ENCODE measurements around the gene JMJD7. TPM values are rescaled to one million over a fixed set of nuclear protein-coding genes. Genes with fewer than 3 reads are reported as not detected.
A peak's percentile ranks its signal among the peaks of the same experiment; 100 is the strongest.

JMJD7 gene
- total and polyA plus RNA-seq, 2 donors (not counting 1 experiment from before 2014, with no cell fraction given), result 33.4 to 43.9 TPM

GRCh38 chr15:41881920-41882688 lies 54.2 kb downstream of the JMJD7 start:
- no peak overlapping the region for H3K27ac Mint-ChIP-seq

More at GRCh38 chr15:41881920-41882688, 54.2 kb downstream of the JMJD7 start:
- Mint-ChIP-seq H3K27me3 (peaks cover 20% of the 10 kb centered on the region), H3K4me1 (peaks cover 17% of the 10 kb centered on the region), H3K9me3 (ENCODE audit: insufficient read depth) (no peaks in the 10 kb centered on the region), H3K4me3 (peak overlapping the region; percentile 49)
- peaks cover 0 to 29% (median 3%) of the 10 kb centered on the region in 4 experiments for H3K27me3 ChIP-seq (replicated peaks in 1 of 4; ENCODE audit: control extremely low read depth in 1 of 4, control insufficient read depth in 3 of 4, insufficient read depth in 4 of 4, low read length in 3 of 4)
- intact Hi-C loops (cut with micrococcal nuclease), result no loop called here
- H3K36me3 ChIP-seq (replicated peaks in 1 of 2; ENCODE audit: control extremely low read depth in 1 of 2, control insufficient read depth in 1 of 2, extremely low read depth in 1 of 2, insufficient read depth in 2 of 2, low read length in 1 of 2), result no peaks in the 10 kb centered on the region
- H2AFZ ChIP-seq (ENCODE audit: insufficient read depth, low read depth, low read length, poor library complexity, severe bottlenecking), result peak overlapping the region; percentile 28
- H3K4me3 ChIP-seq (ENCODE audit: control extremely low read depth in 1 of 5, extremely low read depth in 1 of 5, insufficient read depth in 1 of 5, low read depth in 2 of 5, low read length in 4 of 5), result no peak overlapping the region
- H3K4me2 ChIP-seq (replicated peaks; ENCODE audit: low read depth, low read length, poor library complexity, severe bottlenecking), result peak overlapping the region; percentile 57
- H3K9me3 ChIP-seq (ENCODE audit: control extremely low read depth in 1 of 3, control insufficient read depth in 2 of 3, insufficient read depth in 1 of 3, low read length in 2 of 3), result no peaks in the 10 kb centered on the region
- TF ChIP-seq, protein P1, sequence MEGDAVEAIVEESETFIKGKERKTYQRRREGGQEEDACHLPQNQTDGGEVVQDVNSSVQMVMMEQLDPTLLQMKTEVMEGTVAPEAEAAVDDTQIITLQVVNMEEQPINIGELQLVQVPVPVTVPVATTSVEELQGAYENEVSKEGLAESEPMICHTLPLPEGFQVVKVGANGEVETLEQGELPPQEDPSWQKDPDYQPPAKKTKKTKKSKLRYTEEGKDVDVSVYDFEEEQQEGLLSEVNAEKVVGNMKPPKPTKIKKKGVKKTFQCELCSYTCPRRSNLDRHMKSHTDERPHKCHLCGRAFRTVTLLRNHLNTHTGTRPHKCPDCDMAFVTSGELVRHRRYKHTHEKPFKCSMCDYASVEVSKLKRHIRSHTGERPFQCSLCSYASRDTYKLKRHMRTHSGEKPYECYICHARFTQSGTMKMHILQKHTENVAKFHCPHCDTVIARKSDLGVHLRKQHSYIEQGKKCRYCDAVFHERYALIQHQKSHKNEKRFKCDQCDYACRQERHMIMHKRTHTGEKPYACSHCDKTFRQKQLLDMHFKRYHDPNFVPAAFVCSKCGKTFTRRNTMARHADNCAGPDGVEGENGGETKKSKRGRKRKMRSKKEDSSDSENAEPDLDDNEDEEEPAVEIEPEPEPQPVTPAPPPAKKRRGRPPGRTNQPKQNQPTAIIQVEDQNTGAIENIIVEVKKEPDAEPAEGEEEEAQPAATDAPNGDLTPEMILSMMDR (IDR thresholded peaks at IDR 0.05), result no peak
- TF ChIP-seq EZH2 (IDR thresholded peaks at IDR 0.05; ENCODE audit: borderline replicate concordance, insufficient read depth, low read depth, low read length, poor library complexity, severe bottlenecking), result no peak
- H3K27ac ChIP-seq (ENCODE audit: low read length in 2 of 2), result no peak overlapping the region
- POLR2A ChIA-PET, result interaction anchor here (0.7 kb wide), 1 partner anchor 22 kb away, joined by 3 read pairs; no protein-coding TSS in a partner anchor
- no peaks in the 10 kb centered on the region for H3K79me2 ChIP-seq (ENCODE audit: control insufficient read depth, insufficient read depth, low read length)
- CTCF ChIA-PET, result no interaction called here
- peaks cover 16 to 17% of the 10 kb centered on the region in 2 donors for H3K4me1 ChIP-seq (ENCODE audit: control insufficient read depth in 2 of 2, insufficient read depth in 2 of 2, low read length in 2 of 2)
- peak; percentile 39 for ATAC-seq (ENCODE audit: low read depth)
- H3K9ac ChIP-seq (ENCODE audit: low read length), result no peak overlapping the region
- no peak for DNase-seq
- WGBS (ENCODE audit: insufficient coverage), result 28% methylated on average over 55 of the region's 81 CpGs
- H4K20me1 ChIP-seq (ENCODE audit: control insufficient read depth, insufficient read depth, low read length, poor library complexity, severe bottlenecking), result no peaks in the 10 kb centered on the region

Measured in B cell (primary cell).